CD4-positive, alpha-beta T cell treated with Interleukin-6 for 4 hours (primary cell): Measurements from ENCODE around the gene SRGAP2B.
"Not testable (repeated sequence)": the region's sequence is repeated elsewhere in the genome, so short reads cannot be mapped to it uniquely, and the experiment has no call there.

Source experiments
- DNase-seq: peaks from one replicate; pipeline ENCODE4 v3.0.0-alpha.2; 2020; ENCODE audit warnings: mixed read lengths

Gene SRGAP2B

GRCh38 chr1:144889450-144890115 lies 205.5 kb downstream of the SRGAP2B start:
- not testable (repeated sequence) for DNase-seq

- DNase-seq: peak; percentile 23
Measured at GRCh38 chr1:144883022-144883421, 212.1 kb downstream of the SRGAP2B start.

- not testable (repeated sequence) for DNase-seq
Measured at GRCh38 chr1:144882343-144882742, 212.8 kb downstream of the SRGAP2B start.

- not testable (repeated sequence) for DNase-seq
Measured at GRCh38 chr1:144858607-144859006, 236.5 kb downstream of the SRGAP2B start.
